ENCODE results near the gene RRP36.
A peak's percentile ranks its signal among the peaks of the same experiment; 100 is the strongest.

The RRP36 gene

GRCh38 chr6:43043310-43043709 is 21.9 kb downstream of the RRP36 start:
- no peak for TF ChIP-seq CTCF (conservative IDR thresholded peaks at IDR 0.05; ENCODE audit: control insufficient read depth, insufficient read depth, low read depth, low read length)
- DNase-seq (ENCODE audit: low read depth): no peak
- no peak overlapping the region for H3K4me3 ChIP-seq (ENCODE audit: control insufficient read depth, low read depth, low read length)

DNA sequence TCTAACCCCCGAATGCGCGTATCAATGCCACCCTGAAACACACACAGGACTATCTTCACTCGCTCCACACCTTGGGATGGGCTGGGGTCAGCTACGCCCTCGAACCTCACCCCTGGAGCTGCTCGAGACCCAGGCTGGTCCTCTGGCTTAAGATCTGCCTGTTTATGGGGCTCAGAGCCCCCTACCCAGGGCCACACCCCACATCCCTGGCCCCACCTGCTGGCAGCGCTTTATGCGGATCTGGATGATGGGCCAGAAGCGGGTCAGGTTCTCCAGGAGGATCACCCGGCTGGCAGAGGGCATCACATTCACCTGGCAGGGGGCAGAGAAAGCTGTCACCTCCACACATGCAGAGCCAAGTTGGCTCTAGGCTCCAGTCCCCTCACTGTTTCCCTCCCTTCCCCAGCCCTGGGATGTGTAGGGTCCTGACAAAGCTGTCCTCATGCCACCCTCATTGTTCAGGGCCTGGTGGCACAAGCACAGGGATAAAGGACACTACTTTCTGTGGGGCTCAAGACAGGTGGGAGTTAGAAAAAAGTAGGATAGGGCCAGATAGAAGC is 24.0 kb downstream of the RRP36 start:
- DNase-seq (ENCODE audit: low read depth): no peak
- no peak overlapping the region for H3K4me3 ChIP-seq (ENCODE audit: control insufficient read depth, low read depth, low read length)
- no peak for TF ChIP-seq CTCF (conservative IDR thresholded peaks at IDR 0.05; ENCODE audit: control insufficient read depth, insufficient read depth, low read depth, low read length)

DNA sequence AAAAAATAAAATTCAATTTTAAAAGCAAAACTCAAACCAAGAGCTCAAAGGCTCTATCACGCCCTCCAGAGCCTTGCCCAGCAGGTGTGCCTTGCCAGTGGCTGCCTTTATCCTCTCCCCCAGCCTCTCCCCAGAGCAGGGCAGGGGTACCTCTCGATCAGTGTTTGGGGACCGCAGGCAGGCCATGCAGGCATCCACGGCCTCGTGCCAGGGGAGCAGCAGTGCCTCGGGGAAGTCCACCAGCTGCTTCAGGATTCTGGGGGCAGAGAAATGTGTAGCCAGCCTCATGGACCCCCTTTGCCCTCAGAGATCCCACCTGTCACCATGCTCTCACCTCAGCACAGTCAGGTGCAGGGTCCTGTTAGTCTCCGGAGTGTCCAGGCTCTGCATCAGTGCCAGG is 26.6 kb downstream of the RRP36 start:
- TF ChIP-seq CTCF (conservative IDR thresholded peaks at IDR 0.05; ENCODE audit: control insufficient read depth, insufficient read depth, low read depth, low read length): no peak
- no peak overlapping the region for H3K4me3 ChIP-seq (ENCODE audit: control insufficient read depth, low read depth, low read length)
- no peak for DNase-seq (ENCODE audit: low read depth)

DNA sequence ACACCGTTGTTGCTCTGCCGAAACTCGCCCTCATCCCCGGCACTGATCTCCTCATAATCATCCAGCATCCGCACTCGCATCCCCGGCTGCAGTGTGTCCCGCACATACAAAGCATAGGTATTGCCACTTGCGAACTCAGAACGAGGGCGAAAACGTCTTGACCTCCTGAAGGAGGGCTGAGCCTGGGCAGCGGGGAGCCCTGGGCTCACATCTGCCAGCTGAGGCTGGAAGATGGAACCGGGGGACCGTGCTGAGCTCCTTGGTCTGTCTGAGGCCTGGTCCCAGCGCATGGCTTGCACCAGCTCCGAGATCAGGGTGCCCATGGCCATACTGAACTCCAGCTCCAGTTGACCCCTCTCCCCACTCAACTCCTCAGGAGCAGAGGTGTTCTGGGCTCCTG is 29.6 kb downstream of the RRP36 start:
- TF ChIP-seq CTCF (conservative IDR thresholded peaks at IDR 0.05; ENCODE audit: control insufficient read depth, insufficient read depth, low read depth, low read length): no peak
- no peak overlapping the region for H3K4me3 ChIP-seq (ENCODE audit: control insufficient read depth, low read depth, low read length)
- no peak for DNase-seq (ENCODE audit: low read depth)

DNA sequence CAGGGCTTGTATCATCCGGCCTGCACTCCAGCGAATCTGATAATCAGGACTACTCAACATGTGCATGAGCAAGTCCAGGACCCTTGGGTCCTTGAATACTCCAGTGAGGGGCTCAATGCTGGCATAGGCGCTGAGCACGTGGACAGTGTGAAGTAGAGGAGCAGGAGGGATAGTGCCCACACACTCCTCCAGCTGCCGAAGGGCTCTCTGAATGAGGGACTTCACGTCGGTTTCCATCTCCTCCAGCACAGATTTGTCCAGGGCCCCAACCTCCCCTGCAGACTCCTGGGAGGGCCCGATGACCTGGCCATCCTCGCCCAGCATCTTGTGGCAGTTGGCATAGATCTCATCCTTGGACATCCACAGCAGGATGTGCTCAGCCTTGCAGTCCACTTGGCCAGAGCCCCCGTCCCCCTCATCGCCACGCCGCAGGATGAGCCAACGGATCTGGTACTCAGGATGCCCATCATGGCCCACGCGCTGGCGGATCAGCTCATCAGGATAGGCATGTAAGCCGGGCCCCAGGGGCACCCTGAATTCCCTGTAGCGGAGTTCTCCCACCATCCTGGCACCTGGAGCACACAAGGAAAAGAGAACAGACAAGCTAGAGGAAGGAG is 30.9 kb downstream of the RRP36 start:
- H3K4me3 ChIP-seq (ENCODE audit: control insufficient read depth, low read depth, low read length): peak overlapping the region; percentile 83
- DNase-seq (ENCODE audit: low read depth): no peak

DNA sequence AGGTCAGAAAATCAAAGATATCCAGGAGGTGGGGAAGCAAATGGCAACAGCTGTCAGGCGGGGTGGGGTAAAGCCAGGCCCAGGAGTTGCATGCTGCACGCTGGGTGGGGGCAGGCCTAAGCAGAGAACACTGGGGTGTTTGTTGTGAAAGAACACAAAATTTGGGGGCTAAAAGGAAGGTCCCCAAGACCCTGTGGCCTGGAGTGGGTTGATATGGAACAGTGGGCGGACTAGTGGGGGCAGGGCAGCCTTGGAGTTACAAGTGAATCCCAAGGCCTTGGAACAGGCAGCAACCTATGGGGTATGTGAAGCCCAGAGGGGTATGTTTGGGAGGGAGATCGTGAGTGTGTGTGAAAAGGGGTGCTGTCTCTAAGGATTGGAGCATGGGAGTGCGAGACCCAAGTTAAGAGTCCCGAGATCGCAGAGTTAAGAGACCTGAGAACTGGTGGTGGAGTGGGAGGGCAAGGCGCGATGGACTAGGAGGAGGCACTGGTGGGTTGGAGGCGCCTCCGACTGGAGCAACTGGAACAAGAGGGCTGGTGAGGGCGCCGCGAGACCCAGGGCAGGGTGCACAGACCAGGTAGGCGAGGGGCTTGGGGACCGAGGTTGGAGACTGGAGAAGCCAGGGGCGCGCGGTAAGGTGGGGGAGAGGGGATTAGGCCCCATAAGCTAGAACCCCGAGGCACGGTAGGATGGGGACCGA is 31.6 kb downstream of the RRP36 start:
- DNase-seq (ENCODE audit: low read depth): no peak
- TF ChIP-seq CTCF (conservative IDR thresholded peaks at IDR 0.05; ENCODE audit: control insufficient read depth, insufficient read depth, low read depth, low read length): no peak
- peak overlapping the region; percentile 83 for H3K4me3 ChIP-seq (ENCODE audit: control insufficient read depth, low read depth, low read length)

More for the DNA sequence above, 30.9 kb downstream of the RRP36 start:
- no peak for TF ChIP-seq CTCF (conservative IDR thresholded peaks at IDR 0.05; ENCODE audit: control insufficient read depth, insufficient read depth, low read depth, low read length)

Data from fibroblast of mammary gland (primary cell).